ENCODE measurements around the gene APOL5. TPM values are rescaled to one million over a fixed set of nuclear protein-coding genes. Genes with fewer than 3 reads are reported as not detected.

Gene APOL5
- total RNA-seq, 4 donors from 2014 or later: 0.42 TPM; not detected in 3

DNA sequence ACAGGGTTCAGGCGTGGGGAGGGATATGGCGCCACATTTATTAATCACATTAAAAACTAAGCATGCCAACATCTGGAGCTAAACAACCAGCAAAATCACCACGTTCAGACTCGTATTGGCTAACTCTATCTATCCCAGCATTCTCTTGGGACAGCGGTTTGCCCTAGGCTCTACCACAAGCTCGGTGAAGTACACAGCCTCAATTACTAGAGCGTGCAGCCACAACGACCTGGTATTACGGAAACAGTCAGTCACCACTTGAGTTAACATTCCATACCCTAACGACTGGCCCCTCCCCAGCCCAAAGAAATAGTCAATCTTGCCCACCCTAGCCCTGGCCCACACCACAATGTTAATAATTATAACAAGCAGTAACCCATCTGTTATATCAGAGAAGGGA lies 32.1 kb downstream of the APOL5 start:
- TF ChIP-seq POLR2A (IDR thresholded peaks at IDR 0.05) (no peak), POLR2AphosphoS5 (IDR thresholded peaks at IDR 0.05) (no peak), EP300 (IDR thresholded peaks at IDR 0.05) (no peak)
- TF ChIP-seq, protein P1, sequence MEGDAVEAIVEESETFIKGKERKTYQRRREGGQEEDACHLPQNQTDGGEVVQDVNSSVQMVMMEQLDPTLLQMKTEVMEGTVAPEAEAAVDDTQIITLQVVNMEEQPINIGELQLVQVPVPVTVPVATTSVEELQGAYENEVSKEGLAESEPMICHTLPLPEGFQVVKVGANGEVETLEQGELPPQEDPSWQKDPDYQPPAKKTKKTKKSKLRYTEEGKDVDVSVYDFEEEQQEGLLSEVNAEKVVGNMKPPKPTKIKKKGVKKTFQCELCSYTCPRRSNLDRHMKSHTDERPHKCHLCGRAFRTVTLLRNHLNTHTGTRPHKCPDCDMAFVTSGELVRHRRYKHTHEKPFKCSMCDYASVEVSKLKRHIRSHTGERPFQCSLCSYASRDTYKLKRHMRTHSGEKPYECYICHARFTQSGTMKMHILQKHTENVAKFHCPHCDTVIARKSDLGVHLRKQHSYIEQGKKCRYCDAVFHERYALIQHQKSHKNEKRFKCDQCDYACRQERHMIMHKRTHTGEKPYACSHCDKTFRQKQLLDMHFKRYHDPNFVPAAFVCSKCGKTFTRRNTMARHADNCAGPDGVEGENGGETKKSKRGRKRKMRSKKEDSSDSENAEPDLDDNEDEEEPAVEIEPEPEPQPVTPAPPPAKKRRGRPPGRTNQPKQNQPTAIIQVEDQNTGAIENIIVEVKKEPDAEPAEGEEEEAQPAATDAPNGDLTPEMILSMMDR (IDR thresholded peaks at IDR 0.05): no peak
- Histone ChIP-seq H3K9me3 (no peaks in the 10 kb centered on the region), H3K4me1 (peaks cover 8% of the 10 kb centered on the region), H3K36me3 (peaks cover 17% of the 10 kb centered on the region), H3K27me3 (no peaks in the 10 kb centered on the region), H3K4me3 (no peak overlapping the region), H3K27ac (no peak overlapping the region)
- 48% methylated on average over 10 of the region's 10 CpGs for WGBS
- DNase-seq (ENCODE audit: low spot score in 2 of 2): no peak

DNA sequence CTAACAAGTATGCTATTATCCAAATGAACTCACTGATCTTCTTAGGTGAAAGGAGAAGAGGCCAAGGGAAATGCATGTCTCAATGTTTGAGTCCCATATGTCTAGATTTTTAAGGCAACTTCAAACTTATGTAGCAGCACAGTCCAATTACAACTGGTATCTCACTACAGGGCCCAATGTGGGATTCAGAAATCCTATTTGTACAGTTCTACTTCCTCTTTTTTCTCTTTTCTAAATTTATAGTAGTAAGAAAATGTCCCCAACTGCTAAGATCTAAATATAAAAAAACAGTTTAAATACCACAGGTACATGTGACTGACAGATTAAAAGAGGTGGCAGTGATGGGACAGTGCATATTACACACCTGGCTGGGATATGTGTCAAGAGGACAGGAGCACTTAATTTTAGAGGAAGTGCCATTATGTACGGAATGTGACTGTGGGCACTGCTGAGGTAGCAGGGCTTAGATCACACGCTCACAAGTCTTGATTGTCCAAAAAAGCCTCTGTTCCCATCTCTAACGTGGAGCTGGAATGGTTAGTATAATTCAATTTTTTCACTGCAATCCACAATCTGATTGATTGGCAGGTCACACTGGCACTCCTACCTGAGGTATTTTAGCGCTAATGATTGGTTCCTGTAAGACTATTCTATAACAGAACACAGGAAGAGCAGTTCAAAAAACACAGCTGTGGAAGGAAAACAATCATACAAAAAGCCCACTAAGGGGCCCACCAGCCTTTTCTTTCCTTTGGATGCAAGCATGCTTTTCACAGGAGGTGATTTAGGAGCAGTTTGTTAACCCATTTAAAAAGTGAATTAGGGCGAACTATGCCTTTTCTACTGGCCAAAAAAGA lies 34.6 kb downstream of the APOL5 start:
- peaks cover 5% of the 10 kb centered on the region for H3K36me3 ChIP-seq
- no peak overlapping the region for H3K27ac ChIP-seq
- H3K9me3 ChIP-seq: no peaks in the 10 kb centered on the region
- TF ChIP-seq POLR2A (IDR thresholded peaks at IDR 0.05): no peak
- no peak for TF ChIP-seq POLR2AphosphoS5 (IDR thresholded peaks at IDR 0.05)
- TF ChIP-seq, protein P1 (IDR thresholded peaks at IDR 0.05): no peak
- TF ChIP-seq EP300 (IDR thresholded peaks at IDR 0.05): no peak
- no peaks in the 10 kb centered on the region for H3K27me3 ChIP-seq
- H3K4me3 ChIP-seq: no peak overlapping the region
- no peak for DNase-seq (ENCODE audit: low spot score in 2 of 2)
- H3K4me1 ChIP-seq: peaks cover 8% of the 10 kb centered on the region
- 71% methylated on average over 5 of the region's 5 CpGs for WGBS

DNA sequence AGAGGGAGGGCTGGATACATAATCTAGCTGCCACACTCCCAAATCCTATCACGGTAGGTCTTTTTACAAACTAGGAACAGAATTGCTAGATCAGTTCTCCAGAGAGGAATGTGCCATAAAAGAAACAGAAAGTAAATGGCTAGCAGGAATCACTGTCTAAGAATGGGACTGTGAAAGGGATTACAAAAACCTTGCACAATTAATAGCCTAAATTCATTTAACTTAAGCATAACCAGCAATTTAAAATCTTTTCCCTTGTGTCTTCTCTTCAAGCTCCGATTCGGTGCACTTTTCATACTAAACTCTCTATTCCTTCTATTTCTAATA lies 35.2 kb downstream of the APOL5 start:
- Histone ChIP-seq H3K9me3 (no peaks in the 10 kb centered on the region), H3K27me3 (no peaks in the 10 kb centered on the region), H3K4me1 (peaks cover 8% of the 10 kb centered on the region), H3K27ac (no peak overlapping the region), H3K4me3 (no peak overlapping the region), H3K36me3 (peaks cover 5% of the 10 kb centered on the region)
- WGBS: 74% methylated on average over 3 of the region's 3 CpGs
- TF ChIP-seq, protein P1 (IDR thresholded peaks at IDR 0.05): no peak
- TF ChIP-seq EP300 (IDR thresholded peaks at IDR 0.05) (no peak), POLR2AphosphoS5 (IDR thresholded peaks at IDR 0.05) (no peak), POLR2A (IDR thresholded peaks at IDR 0.05) (no peak)
- DNase-seq (ENCODE audit: low spot score in 2 of 2): no peak

DNA sequence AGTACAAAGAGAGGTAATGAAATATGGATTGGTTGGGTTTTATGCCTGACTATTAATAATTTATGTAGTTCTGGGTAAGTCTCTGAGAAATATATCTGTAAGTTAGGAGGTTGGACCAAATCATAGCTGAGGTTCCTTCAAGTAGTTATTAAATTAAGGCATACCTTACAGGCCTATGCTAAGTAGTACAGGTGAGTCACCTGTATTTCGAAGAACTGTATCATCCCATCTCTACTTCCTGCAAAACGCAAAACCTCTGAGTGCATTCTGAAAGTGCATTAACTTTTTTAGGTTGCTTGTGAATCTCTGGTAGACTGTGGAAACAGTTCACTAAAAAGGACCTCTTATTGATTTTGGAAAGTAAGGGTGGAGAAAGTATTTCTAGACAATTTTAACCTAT lies 37.1 kb downstream of the APOL5 start:
- no peak overlapping the region for H3K27ac ChIP-seq
- TF ChIP-seq EP300 (IDR thresholded peaks at IDR 0.05) (no peak), POLR2AphosphoS5 (IDR thresholded peaks at IDR 0.05) (no peak), POLR2A (IDR thresholded peaks at IDR 0.05) (no peak)
- TF ChIP-seq, protein P1 (IDR thresholded peaks at IDR 0.05): no peak
- peaks cover 22% of the 10 kb centered on the region for H3K36me3 ChIP-seq
- WGBS: 72% methylated on average over 2 of the region's 2 CpGs
- H3K9me3 ChIP-seq: no peaks in the 10 kb centered on the region
- no peak for DNase-seq (ENCODE audit: low spot score in 2 of 2)
- no peak overlapping the region for H3K4me3 ChIP-seq
- no peaks in the 10 kb centered on the region for H3K27me3 ChIP-seq
- H3K4me1 ChIP-seq: peaks cover 6% of the 10 kb centered on the region

DNA sequence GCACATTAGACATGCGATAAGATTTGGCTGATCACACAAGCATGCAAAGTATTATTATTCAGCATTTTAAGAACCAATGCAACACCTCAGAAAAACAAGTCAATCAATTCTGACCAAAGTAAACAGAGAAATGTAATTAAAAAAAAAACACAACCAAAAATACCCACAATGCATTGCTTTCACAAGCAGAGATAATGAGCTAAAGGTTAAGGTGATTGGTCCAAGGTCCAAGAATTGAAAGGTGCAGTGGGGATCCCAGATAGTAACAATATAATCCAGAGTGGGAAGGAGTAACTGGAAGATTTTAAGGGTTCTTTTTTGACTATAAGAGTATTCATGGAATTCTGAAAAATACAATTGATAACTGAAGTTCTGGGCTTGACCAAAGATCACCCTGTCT lies 39.0 kb downstream of the APOL5 start:
- TF ChIP-seq POLR2A (IDR thresholded peaks at IDR 0.05) (no peak), EP300 (IDR thresholded peaks at IDR 0.05) (no peak), POLR2AphosphoS5 (IDR thresholded peaks at IDR 0.05) (no peak)
- TF ChIP-seq, protein P1 (IDR thresholded peaks at IDR 0.05): no peak
- no peak overlapping the region for H3K27ac ChIP-seq
- no peaks in the 10 kb centered on the region for H3K9me3 ChIP-seq
- peaks cover 37% of the 10 kb centered on the region for H3K36me3 ChIP-seq
- no peak for DNase-seq (ENCODE audit: low spot score in 2 of 2)
- no peaks in the 10 kb centered on the region for H3K27me3 ChIP-seq
- WGBS: 100% methylated on average over 1 of the region's 1 CpG
- no peak overlapping the region for H3K4me3 ChIP-seq
- H3K4me1 ChIP-seq: no peaks in the 10 kb centered on the region

All from suprapubic skin (tissue), 4 donors.